Thyroid gland (tissue), 4 donors: ENCODE measurements around the gene LIMCH1.

Experiments used
- POLR2A ChIP-seq, 2 donors: fragments of 450-650 bp; IDR thresholded peaks; one replicate each; pipeline ENCODE4 v1.6.1; 2017; ENCODE audit warnings: antibody characterized with exemption in 2 of 2, mild to moderate bottlenecking in 2 of 2, moderate library complexity in 1 of 2
- TF ChIP-seq, protein P1 (sequence below), 6 experiments: fragments of 200-600 bp in 3 of 6; fragments of 450-650 bp in 3 of 6; sonication (generic) in 3 of 6; IDR thresholded peaks; one replicate each; pipeline ENCODE4 v1.5.1; 2016 to 2019; ENCODE audit warnings: antibody characterized with exemption in 6 of 6, mild to moderate bottlenecking in 2 of 6, inconsistent platforms in 1 of 6, moderate library complexity in 1 of 6

DNA sequence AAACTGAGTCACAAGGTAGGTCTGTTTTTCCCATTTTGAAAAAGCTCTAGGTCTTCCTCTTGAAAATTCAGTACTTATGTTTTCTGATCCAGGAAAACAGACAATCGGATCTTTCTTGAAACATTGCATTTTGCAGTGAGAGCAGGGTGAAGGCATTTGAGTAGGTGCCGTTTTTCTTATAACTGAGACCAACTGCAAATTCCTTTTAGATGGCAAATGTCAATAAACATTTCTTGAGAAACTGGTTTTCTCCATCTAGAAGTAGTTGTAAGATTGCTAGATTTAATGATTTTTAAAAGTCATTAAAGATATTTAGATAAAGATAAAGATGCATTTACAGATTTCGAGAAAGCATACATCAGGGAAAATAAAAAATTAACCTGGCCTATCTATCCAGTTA, 118.1 kb downstream of the LIMCH1 start:
- TF ChIP-seq, protein P1, sequence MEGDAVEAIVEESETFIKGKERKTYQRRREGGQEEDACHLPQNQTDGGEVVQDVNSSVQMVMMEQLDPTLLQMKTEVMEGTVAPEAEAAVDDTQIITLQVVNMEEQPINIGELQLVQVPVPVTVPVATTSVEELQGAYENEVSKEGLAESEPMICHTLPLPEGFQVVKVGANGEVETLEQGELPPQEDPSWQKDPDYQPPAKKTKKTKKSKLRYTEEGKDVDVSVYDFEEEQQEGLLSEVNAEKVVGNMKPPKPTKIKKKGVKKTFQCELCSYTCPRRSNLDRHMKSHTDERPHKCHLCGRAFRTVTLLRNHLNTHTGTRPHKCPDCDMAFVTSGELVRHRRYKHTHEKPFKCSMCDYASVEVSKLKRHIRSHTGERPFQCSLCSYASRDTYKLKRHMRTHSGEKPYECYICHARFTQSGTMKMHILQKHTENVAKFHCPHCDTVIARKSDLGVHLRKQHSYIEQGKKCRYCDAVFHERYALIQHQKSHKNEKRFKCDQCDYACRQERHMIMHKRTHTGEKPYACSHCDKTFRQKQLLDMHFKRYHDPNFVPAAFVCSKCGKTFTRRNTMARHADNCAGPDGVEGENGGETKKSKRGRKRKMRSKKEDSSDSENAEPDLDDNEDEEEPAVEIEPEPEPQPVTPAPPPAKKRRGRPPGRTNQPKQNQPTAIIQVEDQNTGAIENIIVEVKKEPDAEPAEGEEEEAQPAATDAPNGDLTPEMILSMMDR (IDR thresholded peaks at IDR 0.05) = no peak
- TF ChIP-seq POLR2A (IDR thresholded peaks at IDR 0.05) = no peak
